22Rv1 (cell line): ENCODE data around the gene EBPL.

Experiments
- ZFX ChIP-seq: fragments of 450-650 bp; IDR thresholded peaks from 2 replicates; pipeline ENCODE4 v1.6.1; 2017; ENCODE audit warnings: antibody characterized with exemption, borderline replicate concordance
- TF ChIP-seq, protein P1 (sequence below): fragments of 450-650 bp; IDR thresholded peaks from 2 replicates; pipeline ENCODE4 v1.5.1; 2017; ENCODE audit warnings: mild to moderate bottlenecking

DNA sequence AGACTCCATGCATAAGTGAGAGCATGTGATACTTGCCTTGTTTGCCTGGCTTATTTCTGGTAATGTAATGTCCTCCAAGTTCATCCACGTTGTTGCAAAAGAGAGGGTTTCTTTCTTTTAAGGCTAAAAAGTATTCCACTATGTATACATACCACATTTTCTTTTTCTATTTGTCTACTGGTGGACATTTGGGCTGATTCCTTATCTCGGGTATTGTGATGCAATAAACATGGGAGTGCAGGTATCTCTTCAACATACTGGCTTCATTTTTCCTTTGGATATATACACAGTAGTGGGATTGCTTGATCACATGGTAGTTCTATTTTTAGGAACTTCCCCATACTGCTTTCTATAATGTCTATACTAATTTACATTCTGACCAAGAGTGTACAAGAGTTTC, 49.6 kb upstream of the EBPL start:
- TF ChIP-seq, protein P1, sequence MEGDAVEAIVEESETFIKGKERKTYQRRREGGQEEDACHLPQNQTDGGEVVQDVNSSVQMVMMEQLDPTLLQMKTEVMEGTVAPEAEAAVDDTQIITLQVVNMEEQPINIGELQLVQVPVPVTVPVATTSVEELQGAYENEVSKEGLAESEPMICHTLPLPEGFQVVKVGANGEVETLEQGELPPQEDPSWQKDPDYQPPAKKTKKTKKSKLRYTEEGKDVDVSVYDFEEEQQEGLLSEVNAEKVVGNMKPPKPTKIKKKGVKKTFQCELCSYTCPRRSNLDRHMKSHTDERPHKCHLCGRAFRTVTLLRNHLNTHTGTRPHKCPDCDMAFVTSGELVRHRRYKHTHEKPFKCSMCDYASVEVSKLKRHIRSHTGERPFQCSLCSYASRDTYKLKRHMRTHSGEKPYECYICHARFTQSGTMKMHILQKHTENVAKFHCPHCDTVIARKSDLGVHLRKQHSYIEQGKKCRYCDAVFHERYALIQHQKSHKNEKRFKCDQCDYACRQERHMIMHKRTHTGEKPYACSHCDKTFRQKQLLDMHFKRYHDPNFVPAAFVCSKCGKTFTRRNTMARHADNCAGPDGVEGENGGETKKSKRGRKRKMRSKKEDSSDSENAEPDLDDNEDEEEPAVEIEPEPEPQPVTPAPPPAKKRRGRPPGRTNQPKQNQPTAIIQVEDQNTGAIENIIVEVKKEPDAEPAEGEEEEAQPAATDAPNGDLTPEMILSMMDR: no peak
- TF ChIP-seq ZFX: no peak
